ENCODE data around the gene MS4A10.

DNA sequence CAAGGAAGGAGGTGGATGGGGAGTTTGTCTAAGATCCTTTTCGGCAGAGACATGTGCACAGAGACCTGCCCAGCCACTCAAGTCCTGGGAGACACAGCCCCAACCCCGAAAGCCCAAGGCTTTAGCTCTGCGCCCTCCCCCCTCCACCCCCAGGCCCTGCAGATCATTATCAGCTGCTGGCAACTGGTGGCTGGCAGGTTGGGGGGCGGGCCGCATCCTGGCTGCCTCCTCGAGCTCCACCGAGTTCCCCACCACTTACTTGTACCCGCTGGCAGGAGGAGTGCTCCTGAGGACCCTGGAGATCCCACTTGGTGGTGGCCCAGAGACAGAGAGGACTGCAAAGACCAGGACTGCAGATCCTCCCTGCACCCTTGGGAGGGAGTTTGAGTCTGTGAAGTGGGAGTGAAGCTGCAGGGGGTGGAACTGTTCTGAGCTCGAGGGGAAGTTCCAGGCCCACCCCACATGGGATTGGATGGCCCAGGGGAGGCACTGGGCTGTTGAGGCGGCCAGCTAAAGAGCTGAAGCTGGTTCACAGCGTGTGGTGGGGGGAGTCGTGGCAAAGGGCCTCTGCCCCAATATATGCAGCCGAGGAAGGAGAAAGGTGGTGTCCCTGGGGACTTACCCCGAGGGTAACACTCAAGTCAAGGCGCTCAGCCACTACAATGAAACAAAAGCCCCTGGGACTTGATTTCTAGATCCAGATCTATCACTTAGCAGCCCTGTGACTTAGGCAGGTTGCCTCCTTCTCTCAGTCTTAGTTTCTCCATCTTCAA, 36.9 kb downstream of the MS4A10 start:
- TF ChIP-seq NFIC (IDR thresholded peaks at IDR 0.05) = no peak
- TF ChIP-seq, protein P1, sequence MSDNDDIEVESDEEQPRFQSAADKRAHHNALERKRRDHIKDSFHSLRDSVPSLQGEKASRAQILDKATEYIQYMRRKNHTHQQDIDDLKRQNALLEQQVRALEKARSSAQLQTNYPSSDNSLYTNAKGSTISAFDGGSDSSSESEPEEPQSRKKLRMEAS (IDR thresholded peaks at IDR 0.05) = no peak
- TF ChIP-seq, protein P2, sequence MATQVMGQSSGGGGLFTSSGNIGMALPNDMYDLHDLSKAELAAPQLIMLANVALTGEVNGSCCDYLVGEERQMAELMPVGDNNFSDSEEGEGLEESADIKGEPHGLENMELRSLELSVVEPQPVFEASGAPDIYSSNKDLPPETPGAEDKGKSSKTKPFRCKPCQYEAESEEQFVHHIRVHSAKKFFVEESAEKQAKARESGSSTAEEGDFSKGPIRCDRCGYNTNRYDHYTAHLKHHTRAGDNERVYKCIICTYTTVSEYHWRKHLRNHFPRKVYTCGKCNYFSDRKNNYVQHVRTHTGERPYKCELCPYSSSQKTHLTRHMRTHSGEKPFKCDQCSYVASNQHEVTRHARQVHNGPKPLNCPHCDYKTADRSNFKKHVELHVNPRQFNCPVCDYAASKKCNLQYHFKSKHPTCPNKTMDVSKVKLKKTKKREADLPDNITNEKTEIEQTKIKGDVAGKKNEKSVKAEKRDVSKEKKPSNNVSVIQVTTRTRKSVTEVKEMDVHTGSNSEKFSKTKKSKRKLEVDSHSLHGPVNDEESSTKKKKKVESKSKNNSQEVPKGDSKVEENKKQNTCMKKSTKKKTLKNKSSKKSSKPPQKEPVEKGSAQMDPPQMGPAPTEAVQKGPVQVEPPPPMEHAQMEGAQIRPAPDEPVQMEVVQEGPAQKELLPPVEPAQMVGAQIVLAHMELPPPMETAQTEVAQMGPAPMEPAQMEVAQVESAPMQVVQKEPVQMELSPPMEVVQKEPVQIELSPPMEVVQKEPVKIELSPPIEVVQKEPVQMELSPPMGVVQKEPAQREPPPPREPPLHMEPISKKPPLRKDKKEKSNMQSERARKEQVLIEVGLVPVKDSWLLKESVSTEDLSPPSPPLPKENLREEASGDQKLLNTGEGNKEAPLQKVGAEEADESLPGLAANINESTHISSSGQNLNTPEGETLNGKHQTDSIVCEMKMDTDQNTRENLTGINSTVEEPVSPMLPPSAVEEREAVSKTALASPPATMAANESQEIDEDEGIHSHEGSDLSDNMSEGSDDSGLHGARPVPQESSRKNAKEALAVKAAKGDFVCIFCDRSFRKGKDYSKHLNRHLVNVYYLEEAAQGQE (IDR thresholded peaks at IDR 0.05; ENCODE audit: low read depth) = no peak
